H9 (cell line): ENCODE data around the gene ZNF407. TPM values are rescaled to one million over a fixed set of nuclear protein-coding genes. Genes with fewer than 3 reads are reported as not detected.

ENCODE experiments used
- DNase-seq: peaks from one replicate; pipeline ENCODE4 v3.0.0-alpha.2; 2017
- H2AFZ ChIP-seq: one replicate; pipeline ENCODE4 v1.6.1; 2013; ENCODE audit warnings: mild to moderate bottlenecking, low read length, control low read depth, moderate library complexity
- H2AK5ac ChIP-seq: 2 replicates; pipeline ENCODE4 v1.6.1; 2013; ENCODE audit warnings: low read length, control low read depth, mixed read lengths; ENCODE audit not compliant: insufficient read length
- H2BK120ac ChIP-seq: one replicate; pipeline ENCODE4 v1.6.1; 2013; ENCODE audit warnings: low read depth, mild to moderate bottlenecking, low read length, control low read depth, inconsistent platforms; ENCODE audit not compliant: poor library complexity, severe bottlenecking
- H2BK12ac ChIP-seq: 2 replicates; pipeline ENCODE4 v1.6.1; 2013; ENCODE audit warnings: low read length, control low read depth, mixed read lengths, low read depth; ENCODE audit not compliant: insufficient read length
- H2BK15ac ChIP-seq: 2 replicates; pipeline ENCODE4 v1.6.1; 2013; ENCODE audit warnings: low read depth, low read length, control low read depth
- H2BK20ac ChIP-seq: one replicate; pipeline ENCODE4 v1.6.1; 2013; ENCODE audit warnings: low read depth, mild to moderate bottlenecking, low read length, control low read depth, inconsistent platforms; ENCODE audit not compliant: poor library complexity, severe bottlenecking
- H2BK5ac ChIP-seq: 2 replicates; pipeline ENCODE4 v1.6.1; 2013; ENCODE audit warnings: low read length, control low read depth, mixed read lengths; ENCODE audit not compliant: insufficient read length
- H3K14ac ChIP-seq: 2 replicates; pipeline ENCODE4 v1.6.1; 2013; ENCODE audit warnings: low read length, control low read depth; ENCODE audit not compliant: insufficient read depth
- H3K18ac ChIP-seq: 2 replicates; pipeline ENCODE4 v1.6.1; 2013; ENCODE audit warnings: low read depth, mild to moderate bottlenecking, mixed read lengths, low read length, control low read depth; ENCODE audit not compliant: insufficient read length
- H3K23ac ChIP-seq: 2 replicates; pipeline ENCODE4 v1.6.1; 2013; ENCODE audit warnings: low read length, control low read depth, mixed read lengths, low read depth; ENCODE audit not compliant: insufficient read length
- H3K23me2 ChIP-seq: 2 replicates; pipeline ENCODE4 v1.6.1; 2013; ENCODE audit warnings: low read depth, mild to moderate bottlenecking, mixed read lengths, low read length, control low read depth; ENCODE audit not compliant: insufficient read length, poor library complexity, severe bottlenecking
- H3K27ac ChIP-seq: 2 replicates; pipeline ENCODE4 v1.5.1; 2013; ENCODE audit warnings: low read length, control low read depth, mixed read lengths, low read depth; ENCODE audit not compliant: insufficient read length
- H3K27me3 ChIP-seq: 2 replicates; pipeline ENCODE4 v1.6.1; 2013; ENCODE audit warnings: low read length, control low read depth, inconsistent platforms; ENCODE audit not compliant: insufficient read depth
- H3K4ac ChIP-seq: 2 replicates; pipeline ENCODE4 v1.6.1; 2013; ENCODE audit warnings: low read depth, mild to moderate bottlenecking, control low read depth, inconsistent platforms, low read length, moderate library complexity
- H3K4me1 ChIP-seq: 2 replicates; pipeline ENCODE4 v1.6.1; 2013; ENCODE audit warnings: low read length, control low read depth, inconsistent platforms; ENCODE audit not compliant: insufficient read depth
- H3K4me2 ChIP-seq: 2 replicates; pipeline ENCODE4 v1.6.1; 2013; ENCODE audit warnings: low read length, control low read depth, mixed read lengths; ENCODE audit not compliant: insufficient read length, insufficient read depth
- H3K56ac ChIP-seq: 2 replicates; pipeline ENCODE4 v1.6.1; 2013; ENCODE audit warnings: low read depth, mild to moderate bottlenecking, mixed read lengths, low read length, control low read depth; ENCODE audit not compliant: insufficient read length
- H3K79me1 ChIP-seq: 2 replicates; pipeline ENCODE4 v1.6.1; 2013; ENCODE audit warnings: low read depth, mild to moderate bottlenecking, moderate library complexity, low read length, control low read depth, inconsistent platforms; ENCODE audit not compliant: insufficient read depth, poor library complexity, severe bottlenecking
- H3K79me2 ChIP-seq: 2 replicates; pipeline ENCODE4 v1.6.1; 2013; ENCODE audit warnings: low read length, control low read depth, inconsistent platforms; ENCODE audit not compliant: insufficient read depth
- H3K9ac ChIP-seq: 2 replicates; pipeline ENCODE4 v1.6.1; 2013; ENCODE audit warnings: low read length, control low read depth, mixed read lengths; ENCODE audit not compliant: insufficient read length; ENCODE audit errors: extremely low read depth
- H3K9me3 ChIP-seq: one replicate; pipeline ENCODE4 v1.6.1; 2013; ENCODE audit warnings: low read depth, low read length, inconsistent platforms; ENCODE audit not compliant: control insufficient read depth
- H3T11ph ChIP-seq: one replicate; pipeline ENCODE4 v1.6.1; 2013; ENCODE audit warnings: mild to moderate bottlenecking, low read length, control low read depth, inconsistent platforms
- H4K20me1 ChIP-seq: one replicate; pipeline ENCODE4 v1.6.1; 2013; ENCODE audit not compliant: control insufficient read depth, insufficient read length, insufficient read depth
- H4K5ac ChIP-seq: 2 replicates; pipeline ENCODE4 v1.6.1; 2013; ENCODE audit warnings: low read depth, mild to moderate bottlenecking, mixed read lengths, low read length, control low read depth; ENCODE audit not compliant: insufficient read length
- H4K8ac ChIP-seq: replicated peaks from 2 replicates; pipeline ENCODE4 v1.6.1; 2013; ENCODE audit warnings: low read length, control low read depth, mixed read lengths, low read depth; ENCODE audit not compliant: insufficient read length
- H4K91ac ChIP-seq: 2 replicates; pipeline ENCODE4 v1.6.1; 2013; ENCODE audit warnings: low read depth, mild to moderate bottlenecking, moderate library complexity, mixed read lengths, low read length, control low read depth; ENCODE audit not compliant: insufficient read length
- H3K27ac Mint-ChIP-seq, 3 experiments: 2 replicates in 2 of 3; 3 replicates in 1 of 3; pipeline ENCODE4 v1.8.0; 2020 to 2021; ENCODE audit warnings: mixed read lengths in 3 of 3, mild to moderate bottlenecking in 1 of 3, moderate library complexity in 1 of 3
- H3K27me3 Mint-ChIP-seq: 2 replicates; pipeline ENCODE4 v1.8.0; 2021; ENCODE audit warnings: low read depth, mild to moderate bottlenecking, moderate library complexity, mixed read lengths
- H3K36me3 Mint-ChIP-seq, 3 experiments: 2 replicates in 2 of 3; 3 replicates in 1 of 3; pipeline ENCODE4 v1.8.0; 2020 to 2021; ENCODE audit warnings: low read depth in 3 of 3, mixed read lengths in 3 of 3; ENCODE audit not compliant: insufficient read depth in 1 of 3
- H3K4me1 Mint-ChIP-seq, 2 experiments: 2 replicates each; pipeline ENCODE4 v1.8.0; 2020; ENCODE audit warnings: mixed read lengths in 2 of 2
- H3K4me3 Mint-ChIP-seq, 2 experiments: 2 replicates in 1 of 2; 3 replicates in 1 of 2; pipeline ENCODE4 v1.8.0; 2020 to 2021; ENCODE audit warnings: mild to moderate bottlenecking in 2 of 2, mixed read lengths in 2 of 2, moderate library complexity in 1 of 2
- H3K9me3 Mint-ChIP-seq, 2 experiments: 2 replicates in 1 of 2; 3 replicates in 1 of 2; pipeline ENCODE4 v1.8.0; 2020; ENCODE audit warnings: mild to moderate bottlenecking in 2 of 2, mixed read lengths in 2 of 2, moderate library complexity in 1 of 2
- CTCF ChIP-seq: fragments of 200-600 bp; sonication (generic); conservative IDR thresholded peaks from 3 replicates; pipeline ENCODE4 v1.8.0; 2021; ENCODE audit warnings: antibody characterized with exemption, mild to moderate bottlenecking
- total RNA-seq: library from RNA; stranded (reverse); gene quantifications from 2 replicates; pipeline ENCODE4 v1.2.1, GENCODE V29; 2021

Gene ZNF407
- total RNA-seq, 1 experiment from 2014 or later = 8.7 TPM

- no peaks in the 10 kb centered on the region for H3K9me3 ChIP-seq
- no peak overlapping the region for H3K18ac ChIP-seq
- no peak overlapping the region for H3T11ph ChIP-seq
- no peak overlapping the region for H2AFZ ChIP-seq
- no peaks in the 10 kb centered on the region for H3K36me3 Mint-ChIP-seq
- no peaks in the 10 kb centered on the region for H4K20me1 ChIP-seq
- H3K4me3 Mint-ChIP-seq = no peak overlapping the region
- no peaks in the 10 kb centered on the region for H3K27me3 ChIP-seq
- no peak overlapping the region for H3K9ac ChIP-seq
- H3K23ac ChIP-seq = no peak overlapping the region
- TF ChIP-seq CTCF = no peak
- no peak overlapping the region for H3K14ac ChIP-seq
- H4K5ac ChIP-seq = no peak overlapping the region
- no peak overlapping the region for H2BK12ac ChIP-seq
- no peak overlapping the region for H2BK120ac ChIP-seq
- no peak overlapping the region for H2BK20ac ChIP-seq
- H3K27ac ChIP-seq = no peak overlapping the region
- peaks cover 22 to 24% of the 10 kb centered on the region in 2 experiments for H3K4me1 Mint-ChIP-seq
- H2BK5ac ChIP-seq = no peak overlapping the region
- no peaks in the 10 kb centered on the region for H3K27me3 Mint-ChIP-seq
- H2BK15ac ChIP-seq = no peak overlapping the region
- no peak overlapping the region for H4K91ac ChIP-seq
- H3K4me2 ChIP-seq = no peak overlapping the region
- H3K56ac ChIP-seq = no peak overlapping the region
- H3K4me1 ChIP-seq = peaks cover 5% of the 10 kb centered on the region; the same call in 1 of the 2 replicates
- H2AK5ac ChIP-seq = no peak overlapping the region
- H3K27ac Mint-ChIP-seq = no peak overlapping the region
- DNase-seq = no peak
- H4K8ac ChIP-seq = no peak overlapping the region
- no peak overlapping the region for H3K4ac ChIP-seq
- no peaks in the 10 kb centered on the region for H3K79me1 ChIP-seq
- no peaks in the 10 kb centered on the region for H3K23me2 ChIP-seq
- no peaks in the 10 kb centered on the region for H3K79me2 ChIP-seq
- H3K9me3 Mint-ChIP-seq = no peaks in the 10 kb centered on the region
These were observed 110.5 kb downstream of the ZNF407 start for GRCh38 chr18:74708169-74708568.
